Mammary epithelial cell (primary cell): ENCODE data around the gene CEMP1.
"Not testable (repeated sequence)": the region's sequence is repeated elsewhere in the genome, so short reads cannot be mapped to it uniquely, and the experiment has no call there.

Source experiments
- EZH2 ChIP-seq: IDR thresholded peaks from 2 replicates; pipeline ENCODE4 v1.6.1; 2012; ENCODE audit warnings: low read length, inconsistent platforms, borderline replicate concordance
- TF ChIP-seq, protein P1 (sequence below), 2 donors: IDR thresholded peaks in 1 of 2; conservative IDR thresholded peaks in 1 of 2; 2 replicates each; pipeline ENCODE4 v1.5.1; 2011 to 2012; ENCODE audit warnings: inconsistent platforms in 2 of 2, low read length in 2 of 2, mild to moderate bottlenecking in 2 of 2, control low read depth in 1 of 2, low read depth in 1 of 2; ENCODE audit not compliant: insufficient read depth in 1 of 2; ENCODE audit errors: extremely low read depth in 1 of 2

DNA sequence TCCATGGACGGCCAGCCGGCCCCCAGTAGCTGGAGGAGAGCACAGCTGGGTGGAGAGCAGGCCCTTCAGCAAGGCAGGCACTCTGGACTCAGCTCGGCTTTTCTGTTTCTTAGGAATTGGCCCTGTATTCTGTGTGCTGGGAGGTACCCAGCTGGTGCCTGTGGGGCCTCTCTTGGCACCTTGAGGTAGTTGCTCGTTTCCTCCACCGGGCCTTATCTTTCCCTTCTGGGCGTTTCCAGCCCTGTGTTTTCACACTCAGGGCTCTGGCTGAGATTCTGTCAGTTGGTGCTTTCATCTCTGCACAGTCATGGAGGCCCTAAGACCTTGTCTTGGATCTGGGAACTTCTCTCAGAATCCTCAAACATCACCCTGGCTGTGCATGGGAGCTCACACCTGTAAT, 36.3 kb upstream of the CEMP1 start:
- TF ChIP-seq, protein P1, sequence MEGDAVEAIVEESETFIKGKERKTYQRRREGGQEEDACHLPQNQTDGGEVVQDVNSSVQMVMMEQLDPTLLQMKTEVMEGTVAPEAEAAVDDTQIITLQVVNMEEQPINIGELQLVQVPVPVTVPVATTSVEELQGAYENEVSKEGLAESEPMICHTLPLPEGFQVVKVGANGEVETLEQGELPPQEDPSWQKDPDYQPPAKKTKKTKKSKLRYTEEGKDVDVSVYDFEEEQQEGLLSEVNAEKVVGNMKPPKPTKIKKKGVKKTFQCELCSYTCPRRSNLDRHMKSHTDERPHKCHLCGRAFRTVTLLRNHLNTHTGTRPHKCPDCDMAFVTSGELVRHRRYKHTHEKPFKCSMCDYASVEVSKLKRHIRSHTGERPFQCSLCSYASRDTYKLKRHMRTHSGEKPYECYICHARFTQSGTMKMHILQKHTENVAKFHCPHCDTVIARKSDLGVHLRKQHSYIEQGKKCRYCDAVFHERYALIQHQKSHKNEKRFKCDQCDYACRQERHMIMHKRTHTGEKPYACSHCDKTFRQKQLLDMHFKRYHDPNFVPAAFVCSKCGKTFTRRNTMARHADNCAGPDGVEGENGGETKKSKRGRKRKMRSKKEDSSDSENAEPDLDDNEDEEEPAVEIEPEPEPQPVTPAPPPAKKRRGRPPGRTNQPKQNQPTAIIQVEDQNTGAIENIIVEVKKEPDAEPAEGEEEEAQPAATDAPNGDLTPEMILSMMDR (conservative IDR thresholded peaks at IDR 0.05 in 1 of 2, IDR thresholded peaks at IDR 0.05 in 1 of 2; ENCODE audit: extremely low read depth in 1 of 2, insufficient read depth in 1 of 2, low read depth in 1 of 2, low read length in 2 of 2) = not testable (repeated sequence)
- TF ChIP-seq EZH2 = not testable (repeated sequence)
